ENCODE measurements around the gene CD300LD. TPM values are rescaled to one million over a fixed set of nuclear protein-coding genes. Genes with fewer than 3 reads are reported as not detected.

The CD300LD gene
- total RNA-seq, 1 experiment from 2014 or later: not detected

DNA sequence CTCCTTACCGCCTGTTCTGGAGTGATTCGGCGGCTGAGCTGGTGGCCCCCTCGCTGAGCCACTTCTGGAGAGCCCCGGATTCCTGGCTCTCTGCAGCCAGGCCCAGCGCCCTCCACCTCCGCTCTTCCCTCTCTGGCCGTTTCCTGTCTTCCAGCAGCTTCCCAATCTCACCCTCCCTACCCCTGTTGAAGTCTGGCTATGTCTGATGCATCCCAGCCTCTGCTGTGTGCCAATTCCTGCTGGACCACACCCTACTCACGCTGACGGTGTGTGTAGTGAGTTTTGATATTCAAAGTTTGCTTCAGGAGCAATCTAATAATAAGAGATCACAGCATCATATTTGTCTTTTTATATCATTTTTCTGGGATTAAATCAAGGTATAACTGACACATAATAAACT, 9.4 kb downstream of the CD300LD start:
- Histone ChIP-seq H3K9me3 (ENCODE audit: control insufficient read depth, insufficient read depth, low read depth, low read length) (no peaks in the 10 kb centered on the region; the same call in 1 of the 2 replicates), H3K4me3 (ENCODE audit: low read depth in 2 of 2, low read length in 2 of 2) (no peak overlapping the region), H3K4me1 (ENCODE audit: control insufficient read depth, insufficient read depth, low read length) (no peaks in the 10 kb centered on the region), H3K27me3 (ENCODE audit: control insufficient read depth, insufficient read depth, low read length) (peaks cover 6% of the 10 kb centered on the region; the same call in 1 of the 2 replicates), H3K36me3 (ENCODE audit: control insufficient read depth, insufficient read depth, low read length) (no peaks in the 10 kb centered on the region), H3K27ac (ENCODE audit: low read length) (no peak overlapping the region)
- ATAC-seq (no peak), DNase-seq (ENCODE audit: low read depth, low spot score) (no peak)
- ChIA-PET POLR2A (no interaction called here), CTCF (no interaction called here)
- TF ChIP-seq, protein P1, sequence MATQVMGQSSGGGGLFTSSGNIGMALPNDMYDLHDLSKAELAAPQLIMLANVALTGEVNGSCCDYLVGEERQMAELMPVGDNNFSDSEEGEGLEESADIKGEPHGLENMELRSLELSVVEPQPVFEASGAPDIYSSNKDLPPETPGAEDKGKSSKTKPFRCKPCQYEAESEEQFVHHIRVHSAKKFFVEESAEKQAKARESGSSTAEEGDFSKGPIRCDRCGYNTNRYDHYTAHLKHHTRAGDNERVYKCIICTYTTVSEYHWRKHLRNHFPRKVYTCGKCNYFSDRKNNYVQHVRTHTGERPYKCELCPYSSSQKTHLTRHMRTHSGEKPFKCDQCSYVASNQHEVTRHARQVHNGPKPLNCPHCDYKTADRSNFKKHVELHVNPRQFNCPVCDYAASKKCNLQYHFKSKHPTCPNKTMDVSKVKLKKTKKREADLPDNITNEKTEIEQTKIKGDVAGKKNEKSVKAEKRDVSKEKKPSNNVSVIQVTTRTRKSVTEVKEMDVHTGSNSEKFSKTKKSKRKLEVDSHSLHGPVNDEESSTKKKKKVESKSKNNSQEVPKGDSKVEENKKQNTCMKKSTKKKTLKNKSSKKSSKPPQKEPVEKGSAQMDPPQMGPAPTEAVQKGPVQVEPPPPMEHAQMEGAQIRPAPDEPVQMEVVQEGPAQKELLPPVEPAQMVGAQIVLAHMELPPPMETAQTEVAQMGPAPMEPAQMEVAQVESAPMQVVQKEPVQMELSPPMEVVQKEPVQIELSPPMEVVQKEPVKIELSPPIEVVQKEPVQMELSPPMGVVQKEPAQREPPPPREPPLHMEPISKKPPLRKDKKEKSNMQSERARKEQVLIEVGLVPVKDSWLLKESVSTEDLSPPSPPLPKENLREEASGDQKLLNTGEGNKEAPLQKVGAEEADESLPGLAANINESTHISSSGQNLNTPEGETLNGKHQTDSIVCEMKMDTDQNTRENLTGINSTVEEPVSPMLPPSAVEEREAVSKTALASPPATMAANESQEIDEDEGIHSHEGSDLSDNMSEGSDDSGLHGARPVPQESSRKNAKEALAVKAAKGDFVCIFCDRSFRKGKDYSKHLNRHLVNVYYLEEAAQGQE (IDR thresholded peaks at IDR 0.05; ENCODE audit: insufficient read depth in 1 of 2, low read depth in 2 of 2, low read length in 1 of 2): no peak
- no peak for TF ChIP-seq SIN3A (IDR thresholded peaks at IDR 0.05; ENCODE audit: borderline replicate concordance, insufficient read depth, low read depth, low read length)
- TF ChIP-seq TCF7L2 (IDR thresholded peaks at IDR 0.05; ENCODE audit: low read depth, low read length): no peak
- TF ChIP-seq CTCF (IDR thresholded peaks at IDR 0.05): no peak
- TF ChIP-seq POLR2AphosphoS5 (IDR thresholded peaks at IDR 0.05; ENCODE audit: low read depth, low read length): no peak
- intact Hi-C loops (cut with micrococcal nuclease; ENCODE audit: unreplicated experiment): no loop called here
- in situ Hi-C loops (cut with HindIII; ENCODE audit: low pct_unique_long_range_greater_than_20kb, low sequenced_read_pairs): no loop called here
- BruUV-seq (replicated peaks): no TSS peak

DNA sequence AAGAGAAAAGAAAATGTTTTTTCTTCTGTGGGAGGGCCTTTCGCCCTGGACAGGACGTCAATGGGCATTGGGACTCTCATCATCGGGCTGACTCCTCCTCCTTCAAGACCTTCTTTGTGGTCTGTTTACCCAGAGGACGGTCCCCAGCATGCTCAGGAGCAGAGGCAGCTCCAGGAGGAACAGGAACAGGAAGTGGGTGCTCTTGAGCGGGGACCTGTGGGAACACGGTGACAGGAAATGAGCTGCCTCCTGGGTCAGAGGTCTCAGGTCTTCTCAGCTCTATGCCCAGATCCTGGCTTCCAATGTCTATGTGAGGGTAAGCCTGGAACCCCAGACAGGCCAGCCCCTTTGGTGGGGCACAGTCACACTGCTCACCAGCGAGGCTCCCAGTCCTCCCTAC, 12.2 kb downstream of the CD300LD start:
- in situ Hi-C loops (cut with HindIII; ENCODE audit: low pct_unique_long_range_greater_than_20kb, low sequenced_read_pairs): no loop called here
- no peaks in the 10 kb centered on the region for H3K4me1 ChIP-seq (ENCODE audit: control insufficient read depth, insufficient read depth, low read length)
- DNase-seq (ENCODE audit: low read depth, low spot score): no peak
- no TSS peak for BruUV-seq (replicated peaks)
- no peak overlapping the region for H3K27ac ChIP-seq (ENCODE audit: low read length)
- CTCF ChIA-PET: no interaction called here
- ATAC-seq: no peak
- POLR2A ChIA-PET: no interaction called here
- H3K4me3 ChIP-seq (ENCODE audit: low read depth in 2 of 2, low read length in 2 of 2): no peak overlapping the region
- no peaks in the 10 kb centered on the region for H3K36me3 ChIP-seq (ENCODE audit: control insufficient read depth, insufficient read depth, low read length)
- peaks cover 6% of the 10 kb centered on the region; the same call in 1 of the 2 replicates for H3K27me3 ChIP-seq (ENCODE audit: control insufficient read depth, insufficient read depth, low read length)
- TF ChIP-seq SIN3A (IDR thresholded peaks at IDR 0.05; ENCODE audit: borderline replicate concordance, insufficient read depth, low read depth, low read length) (no peak), TCF7L2 (IDR thresholded peaks at IDR 0.05; ENCODE audit: low read depth, low read length) (no peak), POLR2AphosphoS5 (IDR thresholded peaks at IDR 0.05; ENCODE audit: low read depth, low read length) (no peak), CTCF (IDR thresholded peaks at IDR 0.05) (no peak)
- TF ChIP-seq, protein P1 (IDR thresholded peaks at IDR 0.05; ENCODE audit: insufficient read depth in 1 of 2, low read depth in 2 of 2, low read length in 1 of 2): no peak
- no peaks in the 10 kb centered on the region; the same call in 1 of the 2 replicates for H3K9me3 ChIP-seq (ENCODE audit: control insufficient read depth, insufficient read depth, low read depth, low read length)
- intact Hi-C loops (cut with micrococcal nuclease; ENCODE audit: unreplicated experiment): no loop called here

All from Panc1 (cell line).